PC-3 (cell line): Measurements from ENCODE around the gene DOCK8.

ENCODE experiments used
- EZH2 ChIP-seq: fragments of 300-600 bp; sonication (generic); IDR thresholded peaks from one replicate; pipeline ENCODE4 v1.6.1; 2017; ENCODE audit warnings: antibody characterized with exemption, mild to moderate bottlenecking, low read length; ENCODE audit not compliant: unreplicated experiment
- EZH2phosphoT487 ChIP-seq: fragments of 300-600 bp; sonication (generic); IDR thresholded peaks from 2 replicates; pipeline ENCODE4 v1.6.1; 2018; ENCODE audit warnings: mild to moderate bottlenecking, antibody characterized with exemption, low read length, borderline replicate concordance
- TF ChIP-seq, protein P1 (sequence below): fragments of 300-600 bp; sonication (generic); conservative IDR thresholded peaks from 2 replicates; pipeline ENCODE4 v1.5.1; 2017; ENCODE audit warnings: antibody characterized with exemption, low read depth, mild to moderate bottlenecking, low read length

DNA sequence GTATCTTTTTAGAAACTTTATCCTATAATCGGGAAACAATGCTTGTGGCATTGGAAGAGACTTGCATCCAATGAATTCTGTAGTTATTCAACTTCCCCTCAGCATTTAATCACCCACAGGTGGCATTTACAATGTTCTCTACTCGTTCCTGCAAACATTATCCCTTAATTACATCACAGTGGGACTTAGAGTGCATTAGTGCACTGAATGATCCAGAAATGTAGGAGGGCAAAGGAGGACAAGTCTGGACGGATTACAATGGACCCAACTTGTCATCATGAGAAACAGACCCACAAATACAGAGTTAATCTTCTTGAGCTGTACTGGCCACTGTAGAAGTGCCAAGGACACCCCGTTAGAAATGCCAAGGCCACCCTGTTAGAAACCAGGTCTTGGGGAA is 129.1 kb downstream of the DOCK8 start:
- TF ChIP-seq EZH2phosphoT487 (no peak), EZH2 (no peak)
- TF ChIP-seq, protein P1, sequence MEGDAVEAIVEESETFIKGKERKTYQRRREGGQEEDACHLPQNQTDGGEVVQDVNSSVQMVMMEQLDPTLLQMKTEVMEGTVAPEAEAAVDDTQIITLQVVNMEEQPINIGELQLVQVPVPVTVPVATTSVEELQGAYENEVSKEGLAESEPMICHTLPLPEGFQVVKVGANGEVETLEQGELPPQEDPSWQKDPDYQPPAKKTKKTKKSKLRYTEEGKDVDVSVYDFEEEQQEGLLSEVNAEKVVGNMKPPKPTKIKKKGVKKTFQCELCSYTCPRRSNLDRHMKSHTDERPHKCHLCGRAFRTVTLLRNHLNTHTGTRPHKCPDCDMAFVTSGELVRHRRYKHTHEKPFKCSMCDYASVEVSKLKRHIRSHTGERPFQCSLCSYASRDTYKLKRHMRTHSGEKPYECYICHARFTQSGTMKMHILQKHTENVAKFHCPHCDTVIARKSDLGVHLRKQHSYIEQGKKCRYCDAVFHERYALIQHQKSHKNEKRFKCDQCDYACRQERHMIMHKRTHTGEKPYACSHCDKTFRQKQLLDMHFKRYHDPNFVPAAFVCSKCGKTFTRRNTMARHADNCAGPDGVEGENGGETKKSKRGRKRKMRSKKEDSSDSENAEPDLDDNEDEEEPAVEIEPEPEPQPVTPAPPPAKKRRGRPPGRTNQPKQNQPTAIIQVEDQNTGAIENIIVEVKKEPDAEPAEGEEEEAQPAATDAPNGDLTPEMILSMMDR = no peak
